Activated naive CD4-positive, alpha-beta T cell treated with Interleukin-2 at 50 U/mL for 16 hours (primary cell): ENCODE data around the gene PTPN23.

Source experiments
- DNase-seq: peaks from one replicate; pipeline ENCODE4 v3.0.0-alpha.2; 2020

PTPN23 gene

GRCh38 chr3:47406762-47407149, 25.9 kb downstream of the PTPN23 start:
- DNase-seq: no peak

GRCh38 chr3:47407237-47407636, 26.4 kb downstream of the PTPN23 start:
- no peak for DNase-seq

GRCh38 chr3:47407896-47408838, 27.3 kb downstream of the PTPN23 start:
- DNase-seq: no peak

GRCh38 chr3:47408839-47409229, 28.0 kb downstream of the PTPN23 start:
- no peak for DNase-seq

GRCh38 chr3:47409284-47409683, 28.5 kb downstream of the PTPN23 start:
- DNase-seq: no peak

GRCh38 chr3:47409688-47410416, 29.0 kb downstream of the PTPN23 start:
- DNase-seq: no peak

GRCh38 chr3:47410417-47410720, 29.5 kb downstream of the PTPN23 start:
- no peak for DNase-seq

GRCh38 chr3:47410801-47411646, 30.2 kb downstream of the PTPN23 start:
- DNase-seq: no peak

- DNase-seq: no peak
Measured at GRCh38 chr3:47411696-47412452, 31.1 kb downstream of the PTPN23 start.

- DNase-seq: no peak
Measured at GRCh38 chr3:47412453-47412756, 31.6 kb downstream of the PTPN23 start.

- no peak for DNase-seq
Measured at GRCh38 chr3:47412842-47413520, 32.2 kb downstream of the PTPN23 start.

- DNase-seq: no peak
Measured at GRCh38 chr3:47413751-47414150, 32.9 kb downstream of the PTPN23 start.

- no peak for DNase-seq
Measured at GRCh38 chr3:47414161-47414564, 33.3 kb downstream of the PTPN23 start.

GRCh38 chr3:47414666-47415587, 34.1 kb downstream of the PTPN23 start:
- no peak for DNase-seq

- no peak for DNase-seq
Measured at GRCh38 chr3:47416041-47416440, 35.2 kb downstream of the PTPN23 start.

GRCh38 chr3:47418167-47419082, 37.6 kb downstream of the PTPN23 start:
- no peak for DNase-seq

GRCh38 chr3:47419083-47420043, 38.5 kb downstream of the PTPN23 start:
- DNase-seq: no peak

- DNase-seq: no peak
Measured at GRCh38 chr3:47420044-47420430, 39.2 kb downstream of the PTPN23 start.
